Stimulated activated CD8-positive, alpha-beta memory T cell treated with anti-CD3 and anti-CD28 coated beads, Interleukin-7, amount 100 ng/mL, for 4 hours (primary cell): ENCODE results near the gene CCDC187.

Experiments
- DNase-seq, 2 donors: peaks; one replicate each; pipeline ENCODE4 v3.0.0-alpha.2; 2020; ENCODE audit warnings: low read depth in 2 of 2

The CCDC187 gene

DNA sequence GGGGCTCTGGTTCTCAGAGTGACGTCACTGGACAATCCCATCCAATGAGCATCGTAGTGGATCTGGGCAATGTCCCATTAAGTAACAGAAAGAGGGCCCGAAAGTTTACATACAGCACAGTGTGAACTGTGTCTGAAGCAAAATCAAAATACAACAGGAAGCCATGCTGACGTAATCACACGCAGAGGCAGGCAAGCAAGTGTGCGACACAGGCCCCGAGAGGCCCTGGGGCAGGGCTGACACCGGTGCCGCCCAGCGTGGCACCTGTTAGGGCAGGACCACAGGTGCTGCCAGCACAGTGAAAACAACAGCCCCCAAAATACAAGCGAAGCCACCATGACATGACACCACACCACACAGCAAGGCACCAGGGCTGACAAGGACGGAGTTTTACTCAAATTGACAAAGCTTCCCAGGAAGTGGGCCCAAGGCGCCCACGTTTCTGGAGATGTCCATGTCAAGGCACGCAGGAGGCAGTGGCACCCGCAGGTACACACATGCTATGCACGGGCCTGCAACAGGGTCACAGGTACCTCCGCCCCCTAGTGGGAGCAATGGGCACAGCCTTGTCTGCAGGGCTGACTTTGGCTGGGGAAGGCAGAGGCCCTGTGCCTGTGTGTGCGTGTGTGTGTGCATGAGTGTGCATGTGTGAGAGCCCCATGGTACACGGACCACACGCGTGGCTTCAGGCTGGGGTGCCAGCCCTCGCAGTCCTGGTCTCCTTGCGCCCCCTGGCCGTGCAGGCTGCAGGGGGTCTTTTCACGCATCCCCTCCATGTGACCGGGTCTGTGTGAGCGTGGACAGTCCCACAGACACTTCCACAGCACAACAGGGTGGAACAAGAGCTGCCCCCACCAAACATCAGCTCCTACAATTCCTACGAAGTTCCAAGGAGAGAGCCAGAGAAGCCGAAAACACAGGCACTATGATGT is 77.9 kb downstream of the CCDC187 start:
- peak; percentile 31 to 33 for DNase-seq

DNA sequence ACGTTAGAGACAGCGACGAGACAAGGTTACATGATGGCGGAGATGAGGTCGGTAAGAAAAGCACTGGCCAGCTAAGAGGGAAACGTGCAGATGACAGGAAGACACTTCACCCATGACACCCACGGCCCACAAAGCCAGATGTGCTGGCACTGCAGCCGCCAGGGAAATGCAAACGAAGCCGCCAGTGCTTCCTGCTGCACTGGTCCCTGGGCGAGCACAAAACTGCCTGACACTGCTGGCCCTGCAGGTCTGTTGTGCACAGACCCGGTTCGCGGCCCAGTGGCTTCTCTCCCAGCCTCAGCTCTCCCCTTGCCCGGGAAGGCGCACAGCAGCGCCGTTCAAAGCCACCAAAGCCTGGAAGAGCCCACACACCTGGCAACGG is 78.5 kb downstream of the CCDC187 start:
- no peak for DNase-seq

DNA sequence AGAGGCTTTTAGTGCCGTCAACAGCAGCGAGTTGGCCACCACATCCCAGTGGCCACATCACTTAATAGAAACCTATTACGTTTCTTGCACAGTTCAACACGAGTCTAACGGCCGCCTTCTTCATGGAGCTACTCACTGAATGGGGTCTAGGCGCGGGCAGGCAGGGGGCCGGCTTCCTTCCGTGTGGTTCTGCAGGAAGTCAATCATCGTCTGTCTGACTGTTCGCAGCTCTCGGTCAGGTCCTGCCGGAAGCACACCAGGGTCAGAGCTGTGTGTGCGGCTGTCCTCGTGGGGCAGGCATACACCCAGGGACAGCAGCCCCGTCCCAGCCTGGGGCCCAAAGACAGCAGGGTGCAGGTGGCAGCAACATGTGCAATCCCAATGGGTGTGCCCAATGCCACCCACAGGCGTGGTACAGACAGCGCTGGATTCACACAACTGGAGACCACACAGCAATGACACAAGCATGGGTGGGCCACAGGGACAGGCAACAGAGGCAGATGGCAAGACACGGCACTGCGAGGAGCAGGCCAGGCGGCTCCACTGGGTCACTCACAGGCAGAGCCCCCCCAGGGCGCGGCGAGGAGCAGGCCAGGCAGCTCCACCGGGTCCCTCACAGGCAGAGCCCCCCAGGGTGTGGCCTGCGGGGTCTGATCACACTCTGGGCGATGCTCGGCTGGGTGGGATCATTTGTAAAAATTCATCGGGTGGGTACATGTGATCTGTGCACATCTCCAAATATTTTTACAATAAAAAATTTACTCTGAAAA is 79.8 kb downstream of the CCDC187 start:
- no peak for DNase-seq

DNA sequence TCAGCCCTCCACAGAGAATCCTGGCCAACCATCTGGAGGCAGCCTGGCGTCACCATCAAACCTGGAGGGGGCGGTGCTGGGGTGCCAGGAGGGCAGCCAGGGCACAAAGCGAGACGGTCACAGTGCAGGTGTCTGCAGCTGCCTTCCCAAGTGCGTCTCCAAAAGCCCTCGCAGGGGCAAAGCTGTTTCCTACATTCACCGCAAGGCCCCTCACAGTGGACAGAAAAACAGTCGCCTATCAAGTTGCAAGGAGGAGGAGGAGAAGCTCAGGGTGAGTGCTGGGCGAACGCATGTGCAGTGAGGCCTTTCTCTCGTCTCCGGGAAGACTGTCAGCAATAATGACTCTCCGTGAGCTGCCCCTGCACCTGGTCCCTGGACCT is 81.0 kb downstream of the CCDC187 start:
- no peak for DNase-seq

GRCh38 chr9:136222166-136222905 is 81.6 kb downstream of the CCDC187 start:
- no peak for DNase-seq

- DNase-seq: no peak
These were observed 83.7 kb downstream of the CCDC187 start for GRCh38 chr9:136220017-136220729.

- DNase-seq: no peak
These were observed 84.6 kb downstream of the CCDC187 start for GRCh38 chr9:136219276-136219675.

DNA sequence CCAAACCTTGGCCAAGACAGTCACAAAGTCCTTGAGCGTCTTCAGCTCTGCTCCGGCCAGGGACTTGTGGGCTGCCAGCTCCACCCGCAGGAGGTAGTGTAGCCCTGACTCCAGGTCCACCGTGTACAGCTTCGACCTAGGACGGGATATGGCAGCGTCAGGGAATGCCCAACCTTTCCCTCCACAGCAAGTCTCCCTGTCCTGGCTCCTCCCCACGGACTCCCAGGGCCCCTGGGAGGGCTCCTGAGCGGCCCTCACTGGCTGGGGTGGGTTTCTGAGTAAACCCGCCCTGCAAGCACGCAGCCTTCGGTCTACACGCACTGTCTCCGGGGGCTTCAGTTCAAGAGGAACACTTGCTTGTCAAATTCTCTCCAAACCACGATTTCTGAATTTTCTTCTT is 85.2 kb downstream of the CCDC187 start:
- no peak for DNase-seq

GRCh38 chr9:136218271-136218670 is 85.6 kb downstream of the CCDC187 start:
- no peak for DNase-seq

GRCh38 chr9:136216541-136217244 is 87.2 kb downstream of the CCDC187 start:
- no peak for DNase-seq

- no peak for DNase-seq
These were observed 90.2 kb downstream of the CCDC187 start for GRCh38 chr9:136213733-136214132.

DNA sequence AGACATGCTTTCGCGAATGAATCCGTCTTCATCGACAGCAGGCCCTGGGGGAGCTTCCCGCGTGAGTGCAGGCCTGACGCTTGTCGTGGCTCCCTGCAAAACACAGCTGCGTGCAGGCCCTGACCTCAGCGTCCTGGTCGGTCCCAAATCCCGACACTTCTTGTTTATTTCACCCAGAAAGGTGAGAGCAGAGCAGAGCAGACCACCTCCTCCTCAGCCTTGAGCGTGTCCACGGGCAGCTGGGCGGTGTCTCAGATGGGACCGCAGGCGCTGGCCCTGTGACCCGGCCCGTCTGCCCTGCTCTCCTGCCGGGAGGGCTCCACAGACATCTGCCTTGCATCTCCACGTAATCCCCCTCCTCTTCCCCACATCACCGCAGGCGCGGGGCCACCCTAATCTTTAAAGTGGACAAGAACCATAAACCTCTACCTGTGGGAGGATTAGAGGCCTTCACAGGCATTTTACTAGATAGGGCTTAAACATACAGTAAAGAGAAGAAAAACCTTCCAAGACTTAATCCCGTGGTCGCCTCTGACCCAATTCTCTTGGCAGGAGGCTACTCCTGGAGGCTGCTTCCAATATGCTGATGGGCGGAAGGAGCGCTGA is 91.4 kb downstream of the CCDC187 start:
- no peak for DNase-seq

DNA sequence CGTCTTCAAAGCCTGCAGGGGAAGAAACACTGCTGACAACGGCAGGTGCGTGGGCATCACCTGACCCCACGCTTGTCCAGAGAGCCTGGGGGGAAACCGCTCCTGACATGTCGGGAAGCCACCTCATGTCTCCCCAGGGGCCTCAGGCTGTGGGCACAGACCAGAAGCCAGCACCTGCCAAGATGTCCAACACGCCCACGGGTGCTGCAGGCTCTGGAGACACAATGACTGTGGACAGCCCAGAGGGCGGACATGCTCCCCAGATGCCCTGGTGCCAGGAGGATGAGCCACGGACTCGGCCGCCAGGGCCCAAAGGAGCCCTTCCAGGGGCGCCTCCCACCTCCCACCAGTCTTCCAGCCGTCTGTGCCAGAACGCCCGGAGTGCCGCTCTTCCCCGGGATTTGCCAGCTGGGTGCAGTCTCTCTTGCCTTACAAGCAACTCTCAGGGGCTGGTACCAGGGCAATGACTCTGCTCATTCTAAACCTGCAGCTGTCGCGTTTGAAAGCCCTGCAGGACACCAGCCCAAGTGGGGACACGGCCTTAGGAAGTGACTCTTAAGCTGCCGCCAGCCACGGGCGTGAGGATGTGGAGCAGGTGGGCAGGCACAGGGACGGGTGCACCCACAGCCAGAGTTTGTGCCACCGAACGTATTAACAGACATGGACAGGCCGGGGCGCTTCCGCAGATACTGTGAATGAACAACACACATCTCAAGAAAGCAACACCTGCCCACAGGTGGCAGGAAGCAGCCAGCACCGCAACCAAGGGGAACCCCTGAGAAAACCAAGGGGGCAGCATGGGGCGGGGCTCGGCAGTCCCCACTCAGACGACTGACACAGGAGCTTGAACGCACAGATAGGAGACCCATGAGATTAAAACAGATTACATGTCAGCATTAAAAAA is 92.2 kb downstream of the CCDC187 start:
- DNase-seq: no peak

DNA sequence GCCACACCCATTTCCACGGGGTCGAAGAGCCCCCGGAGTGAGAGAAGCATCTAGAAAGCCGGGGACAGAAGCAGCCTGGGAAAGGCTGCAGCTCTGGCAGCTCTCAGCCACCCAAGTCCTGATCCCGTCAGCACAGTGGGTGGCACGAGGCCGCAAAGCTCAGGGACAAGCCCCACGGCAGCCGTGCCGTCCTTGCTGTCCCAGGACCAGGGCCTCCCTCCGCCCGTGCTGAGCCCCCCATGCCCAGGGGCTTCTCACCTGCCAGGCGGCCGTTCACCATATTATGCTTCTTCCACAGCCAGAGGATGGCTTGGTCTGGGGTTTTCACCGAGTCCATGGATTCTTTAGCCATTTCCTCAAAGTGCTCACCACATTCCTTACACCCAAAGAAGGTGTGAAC is 92.9 kb downstream of the CCDC187 start:
- DNase-seq: no peak

DNA sequence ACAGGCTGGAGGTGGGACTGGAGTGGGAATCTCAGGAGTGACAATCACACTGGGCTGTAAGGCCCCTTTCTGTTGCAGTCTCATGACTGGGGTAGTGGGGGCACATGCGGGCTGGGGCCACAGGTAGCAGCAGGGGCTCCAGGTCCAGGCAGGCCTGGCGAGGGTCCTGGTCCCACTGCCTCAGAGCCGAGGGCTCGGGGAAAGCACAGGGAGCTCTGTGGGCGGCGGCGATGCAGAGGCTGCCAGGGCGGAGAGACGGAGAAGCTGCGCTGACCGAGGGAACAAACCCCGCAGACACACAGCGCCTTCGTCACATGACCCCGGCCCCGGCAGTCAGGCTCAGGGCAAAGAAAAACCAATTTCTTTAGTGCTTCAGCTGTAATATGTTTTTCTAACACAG is 93.6 kb downstream of the CCDC187 start:
- DNase-seq: no peak

GRCh38 chr9:136209786-136210185 is 94.1 kb downstream of the CCDC187 start:
- no peak for DNase-seq

DNA sequence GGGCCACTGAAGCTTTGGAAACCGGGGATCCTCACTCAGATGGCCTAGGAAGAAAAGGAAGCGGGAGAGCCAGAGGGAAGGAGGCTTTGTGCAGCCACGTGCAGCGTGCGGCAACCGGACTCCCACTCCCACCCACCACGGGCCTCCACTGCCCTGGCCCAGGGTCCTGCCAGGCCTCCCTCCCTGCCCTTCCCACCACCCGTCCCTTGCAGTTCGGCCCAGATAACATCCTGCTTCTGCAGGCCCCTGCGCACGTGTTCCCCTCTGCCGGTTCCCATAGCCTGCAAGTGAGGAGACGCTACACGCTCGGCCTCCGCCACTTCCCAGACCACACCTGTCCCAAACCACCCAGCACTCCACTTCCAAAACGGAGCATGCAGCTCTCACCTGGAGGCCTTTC is 94.7 kb downstream of the CCDC187 start:
- no peak for DNase-seq

- DNase-seq: no peak
These were observed 95.2 kb downstream of the CCDC187 start for GRCh38 chr9:136208675-136209074.

DNA sequence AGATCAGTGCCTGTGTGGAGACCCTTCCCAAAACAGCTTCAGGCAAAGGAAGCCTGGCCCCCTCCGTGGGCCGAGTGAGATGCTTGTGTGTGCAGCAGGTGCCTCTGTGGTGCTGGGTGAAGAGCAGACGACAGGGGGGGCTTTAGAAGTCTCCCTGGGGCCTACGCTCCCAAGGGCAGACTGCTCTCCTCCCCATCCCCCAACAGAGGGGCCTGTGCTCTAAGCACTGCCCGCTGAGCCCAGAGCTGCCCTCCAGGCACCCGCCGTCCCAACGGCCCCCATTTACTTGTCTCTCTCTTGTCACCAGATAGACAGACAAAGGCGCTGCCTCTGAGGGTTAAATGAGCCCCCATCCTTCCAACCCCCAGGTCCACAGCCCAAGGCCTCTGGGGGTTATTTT is 96.3 kb downstream of the CCDC187 start:
- DNase-seq: no peak
